Brain microvascular endothelial cell (primary cell): Measurements from ENCODE around the gene CBL.

Source experiments
- DNase-seq: peaks from one replicate; pipeline ENCODE4 v3.0.0-alpha.2; 2020
- H3K27ac ChIP-seq: fragments of 250-450 bp; sonication (Bioruptor Pico); 2 replicates; pipeline ENCODE4 v1.5.1; 2020; ENCODE audit warnings: mild to moderate bottlenecking, moderate library complexity
- H3K27me3 ChIP-seq: fragments of 250-450 bp; sonication (Bioruptor Pico); replicated peaks from 2 replicates; pipeline ENCODE4 v1.5.1; 2020; ENCODE audit warnings: mild to moderate bottlenecking
- H3K36me3 ChIP-seq: fragments of 250-450 bp; sonication (Bioruptor Pico); replicated peaks from 2 replicates; pipeline ENCODE4 v1.5.1; 2020; ENCODE audit warnings: mild to moderate bottlenecking
- H3K4me3 ChIP-seq: 2 replicates; pipeline ENCODE4 v1.5.1; 2011; ENCODE audit warnings: low read depth, mild to moderate bottlenecking, control low read depth, low read length, moderate library complexity
- in situ Hi-C: cut with HindIII; loops from 2 replicates; pipeline ENCODE4 v1.10.0; 2017; ENCODE audit warnings: low sequenced_read_pairs, low pct_ligation_motif_present
- TF ChIP-seq, protein P1 (sequence below): IDR thresholded peaks from 2 replicates; pipeline ENCODE4 v1.5.1; 2011; ENCODE audit warnings: low read depth, mild to moderate bottlenecking, moderate library complexity, low read length, control low read depth, inconsistent platforms; ENCODE audit errors: missing control alignments

The CBL gene

GRCh38 chr11:119205574-119206510, at the start of gene CBL:
CBL (plus strand) TSS chr11:119206339; CDS start chr11:119206418, 79 bp downstream.
- no peaks in the 10 kb centered on the region for H3K27me3 ChIP-seq
- in situ Hi-C loops: no loop called here

DNA sequence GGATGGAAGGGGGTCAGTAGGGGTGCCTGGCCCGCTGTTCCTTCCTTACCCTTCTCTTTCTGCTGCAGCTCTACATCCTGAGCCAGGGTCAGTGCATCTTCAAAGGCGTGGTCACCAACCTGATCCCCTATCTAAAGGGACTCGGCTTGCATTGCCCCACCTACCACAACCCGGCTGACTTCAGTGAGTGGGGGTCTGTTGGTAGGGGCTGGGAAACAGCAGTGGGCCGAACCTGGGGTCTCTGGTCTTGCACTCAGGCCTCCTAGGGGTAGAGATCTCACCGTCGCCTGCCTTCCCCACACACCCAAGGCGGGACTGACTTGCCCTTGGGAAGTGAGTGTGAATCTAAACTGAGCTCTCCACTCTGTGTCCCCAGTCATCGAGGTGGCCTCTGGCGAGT, 49.6 kb upstream of the CBL start:
- TF ChIP-seq, protein P1, sequence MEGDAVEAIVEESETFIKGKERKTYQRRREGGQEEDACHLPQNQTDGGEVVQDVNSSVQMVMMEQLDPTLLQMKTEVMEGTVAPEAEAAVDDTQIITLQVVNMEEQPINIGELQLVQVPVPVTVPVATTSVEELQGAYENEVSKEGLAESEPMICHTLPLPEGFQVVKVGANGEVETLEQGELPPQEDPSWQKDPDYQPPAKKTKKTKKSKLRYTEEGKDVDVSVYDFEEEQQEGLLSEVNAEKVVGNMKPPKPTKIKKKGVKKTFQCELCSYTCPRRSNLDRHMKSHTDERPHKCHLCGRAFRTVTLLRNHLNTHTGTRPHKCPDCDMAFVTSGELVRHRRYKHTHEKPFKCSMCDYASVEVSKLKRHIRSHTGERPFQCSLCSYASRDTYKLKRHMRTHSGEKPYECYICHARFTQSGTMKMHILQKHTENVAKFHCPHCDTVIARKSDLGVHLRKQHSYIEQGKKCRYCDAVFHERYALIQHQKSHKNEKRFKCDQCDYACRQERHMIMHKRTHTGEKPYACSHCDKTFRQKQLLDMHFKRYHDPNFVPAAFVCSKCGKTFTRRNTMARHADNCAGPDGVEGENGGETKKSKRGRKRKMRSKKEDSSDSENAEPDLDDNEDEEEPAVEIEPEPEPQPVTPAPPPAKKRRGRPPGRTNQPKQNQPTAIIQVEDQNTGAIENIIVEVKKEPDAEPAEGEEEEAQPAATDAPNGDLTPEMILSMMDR: no peak
- H3K27me3 ChIP-seq: no peaks in the 10 kb centered on the region
- in situ Hi-C loops: no loop called here
- H3K27ac ChIP-seq: no peak overlapping the region
- no peaks in the 10 kb centered on the region for H3K36me3 ChIP-seq
- no peak for DNase-seq
- no peak overlapping the region for H3K4me3 ChIP-seq

More at GRCh38 chr11:119205574-119206510, at the start of gene CBL:
- Histone ChIP-seq H3K36me3 (no peaks in the 10 kb centered on the region), H3K27ac (peak within 1 kb of the TSS; percentile 59), H3K4me3 (peak within 1 kb of the TSS; percentile 89)
- DNase-seq: peak; percentile 91
- TF ChIP-seq, protein P1: peak; percentile 86

DNA sequence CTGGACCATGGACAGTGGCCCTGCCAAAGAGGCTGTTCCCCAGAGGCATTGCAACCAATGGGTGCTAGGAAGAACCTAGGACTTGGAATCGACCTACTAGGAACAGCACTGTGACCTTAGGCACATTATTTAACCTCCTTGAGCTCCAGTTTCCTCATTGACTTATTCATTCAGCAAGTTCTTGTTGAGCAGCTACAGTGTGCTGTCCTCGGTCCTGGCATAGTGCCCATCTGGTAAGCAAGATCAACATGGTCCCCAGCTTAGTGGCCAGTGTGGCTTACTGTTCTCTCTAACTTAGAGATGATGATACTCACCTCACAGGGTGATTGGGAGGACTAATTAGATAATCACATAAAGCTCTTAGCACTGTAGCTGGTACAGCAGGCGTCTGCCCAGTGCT, 49.1 kb upstream of the CBL start:
- in situ Hi-C loops: no loop called here
- Histone ChIP-seq H3K36me3 (no peaks in the 10 kb centered on the region), H3K4me3 (no peak overlapping the region), H3K27me3 (no peaks in the 10 kb centered on the region), H3K27ac (no peak overlapping the region)
- TF ChIP-seq, protein P1: no peak
- no peak for DNase-seq

DNA sequence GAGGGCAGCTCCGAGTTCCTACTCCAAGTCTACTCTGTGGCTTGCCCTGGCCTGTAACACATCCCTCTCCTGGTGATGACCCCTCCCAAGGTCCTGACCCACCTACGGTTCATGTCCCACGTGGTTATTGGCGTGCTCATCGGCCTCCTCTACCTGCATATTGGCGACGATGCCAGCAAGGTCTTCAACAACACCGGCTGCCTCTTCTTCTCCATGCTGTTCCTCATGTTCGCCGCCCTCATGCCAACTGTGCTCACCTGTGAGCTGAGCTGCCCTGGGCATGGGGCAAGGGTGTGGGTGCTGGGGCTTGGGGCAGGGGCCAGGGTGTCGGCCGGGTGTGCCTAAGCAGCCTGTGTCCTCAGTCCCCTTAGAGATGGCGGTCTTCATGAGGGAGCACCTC, 47.7 kb upstream of the CBL start:
- no peaks in the 10 kb centered on the region for H3K36me3 ChIP-seq
- in situ Hi-C loops: no loop called here
- no peak overlapping the region for H3K27ac ChIP-seq
- TF ChIP-seq, protein P1: no peak
- no peaks in the 10 kb centered on the region for H3K27me3 ChIP-seq
- DNase-seq: no peak
- no peak overlapping the region for H3K4me3 ChIP-seq

DNA sequence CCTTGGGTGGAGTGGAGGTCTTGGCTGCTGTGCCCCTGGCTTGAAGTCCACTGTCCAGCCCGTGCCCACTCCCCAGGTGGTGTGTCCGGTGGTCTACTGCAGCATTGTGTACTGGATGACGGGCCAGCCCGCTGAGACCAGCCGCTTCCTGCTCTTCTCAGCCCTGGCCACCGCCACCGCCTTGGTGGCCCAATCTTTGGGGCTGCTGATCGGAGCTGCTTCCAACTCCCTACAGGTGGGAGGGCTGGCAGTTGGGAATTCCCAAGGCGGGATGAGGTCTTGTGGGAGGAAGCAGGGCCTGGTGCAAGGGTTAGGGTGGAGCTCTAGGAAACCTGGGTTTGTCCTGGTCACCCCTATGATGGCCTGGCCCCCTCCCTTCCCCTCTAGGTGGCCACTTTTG, 46.0 kb upstream of the CBL start:
- TF ChIP-seq, protein P1: no peak
- H3K27me3 ChIP-seq: no peaks in the 10 kb centered on the region
- in situ Hi-C loops: no loop called here
- no peak overlapping the region for H3K4me3 ChIP-seq
- no peaks in the 10 kb centered on the region for H3K36me3 ChIP-seq
- DNase-seq: no peak
- H3K27ac ChIP-seq: no peak overlapping the region
